NCI-H2171 treated with DMSO at 0.1 percent for 48 hours (cell line): ENCODE data around the gene MPDZ.

Experiments
- DNase-seq: peaks from one replicate; lab custom pipeline; 2025; lab: John Stamatoyannopoulos, UW

Gene MPDZ

GRCh38 chr9:13279284-13280141 lies at the start of gene MPDZ:
MPDZ (minus strand) TSS chr9:13279692; CDS start chr9:13250315, 29,377 bp downstream.
- DNase-seq: peak; percentile 44

- DNase-seq: no peak
Observed at GRCh38 chr9:13324988-13325387, 45.5 kb upstream of the MPDZ start.

GRCh38 chr9:13322828-13323550 lies 43.5 kb upstream of the MPDZ start:
- DNase-seq: no peak

GRCh38 chr9:13318027-13318426 lies 38.5 kb upstream of the MPDZ start:
- no peak for DNase-seq

GRCh38 chr9:13296972-13297371 lies 17.5 kb upstream of the MPDZ start:
- no peak for DNase-seq

GRCh38 chr9:13295556-13295955 lies 16.1 kb upstream of the MPDZ start:
- DNase-seq: no peak

- no peak for DNase-seq
Observed at GRCh38 chr9:13292782-13293181, 13.3 kb upstream of the MPDZ start.

- no peak for DNase-seq
Observed at GRCh38 chr9:13292158-13292557, 12.7 kb upstream of the MPDZ start.

- DNase-seq: no peak
Observed at GRCh38 chr9:13291718-13292117, 12.2 kb upstream of the MPDZ start.

- no peak for DNase-seq
Observed at GRCh38 chr9:13284011-13284410, 4.5 kb upstream of the MPDZ start.

GRCh38 chr9:13282998-13283397 lies 3.5 kb upstream of the MPDZ start:
- no peak for DNase-seq

GRCh38 chr9:13281356-13282016 lies 2.0 kb upstream of the MPDZ start:
- DNase-seq: no peak

GRCh38 chr9:13278368-13279246 lies 885 bp downstream of the MPDZ start:
- peak; percentile 46 for DNase-seq

- DNase-seq: no peak
Observed at GRCh38 chr9:13278023-13278367, 1.5 kb downstream of the MPDZ start.

GRCh38 chr9:13274886-13275641 lies 4.4 kb downstream of the MPDZ start:
- no peak for DNase-seq

- DNase-seq: no peak
Observed at GRCh38 chr9:13270734-13271133, 8.8 kb downstream of the MPDZ start.

GRCh38 chr9:13269589-13270452 lies 9.7 kb downstream of the MPDZ start:
- peak; percentile 47 for DNase-seq

GRCh38 chr9:13268469-13268868 lies 11.0 kb downstream of the MPDZ start:
- DNase-seq: no peak

GRCh38 chr9:13267743-13268142 lies 11.7 kb downstream of the MPDZ start:
- DNase-seq: peak; percentile 30

- DNase-seq: no peak
Observed at GRCh38 chr9:13266167-13266566, 13.3 kb downstream of the MPDZ start.
